Left renal pelvis (tissue), 4 donors: ENCODE data around the gene MPDU1. TPM values are rescaled to one million over a fixed set of nuclear protein-coding genes. Genes with fewer than 3 reads are reported as not detected.

ENCODE experiments used
- DNase-seq, 4 donors: peaks; one replicate each; pipeline ENCODE4 v3.0.0-alpha.2; 2013; ENCODE audit warnings: low read depth in 4 of 4, low spot score in 3 of 4
- polyA plus RNA-seq, 4 donors: library from polyadenylated mRNA; unstranded; fragments of 120-200 nt; gene quantifications; one replicate each; pipeline ENCODE4 v1.2.1, GENCODE V29; 2013; ENCODE audit not compliant: insufficient read length in 4 of 4

MPDU1 gene
- polyA plus RNA-seq: 100 to 1,000 TPM in 3 of 4 donors, 10 to 100 TPM in 1; 75.1 to 114 (median 112) TPM

GRCh38 chr17:7583253-7584109 lies at the start of gene MPDU1:
Gene MPDU1 (plus strand): TSS chr17:7583852. CDS start chr17:7583863, 11 bp downstream.
- peak; percentile 94 to 97 (median 96) for DNase-seq

GRCh38 chr17:7538050-7538449 lies 45.6 kb upstream of the MPDU1 start:
- no peak for DNase-seq

GRCh38 chr17:7538891-7539545 lies 44.6 kb upstream of the MPDU1 start:
- DNase-seq: no peak

GRCh38 chr17:7541074-7541621 lies 42.5 kb upstream of the MPDU1 start:
- DNase-seq: no peak

GRCh38 chr17:7544911-7545310 lies 38.7 kb upstream of the MPDU1 start:
- DNase-seq: no peak

GRCh38 chr17:7548585-7549400 lies 34.9 kb upstream of the MPDU1 start, which contains the start of gene TNFSF12:
Gene TNFSF12 (plus strand): TSS chr17:7549058. CDS start chr17:7549154, 96 bp downstream.
- DNase-seq: no peak

GRCh38 chr17:7549401-7550055 lies 34.1 kb upstream of the MPDU1 start:
- no peak for DNase-seq

- no peak for DNase-seq
Observed at GRCh38 chr17:7550344-7550743, 33.3 kb upstream of the MPDU1 start.

- no peak for DNase-seq
Observed at GRCh38 chr17:7551396-7551795, 32.3 kb upstream of the MPDU1 start.

- no peak for DNase-seq
Observed at GRCh38 chr17:7552621-7553051, 31.0 kb upstream of the MPDU1 start.

- DNase-seq: no peak
Observed at GRCh38 chr17:7553356-7553755, 30.3 kb upstream of the MPDU1 start.

GRCh38 chr17:7555320-7555948 lies 28.2 kb upstream of the MPDU1 start:
- no peak for DNase-seq

- no peak for DNase-seq
Observed at GRCh38 chr17:7556627-7557026, 27.0 kb upstream of the MPDU1 start.

- DNase-seq: no peak
Observed at GRCh38 chr17:7557147-7557764, 26.4 kb upstream of the MPDU1 start.

- DNase-seq: no peak
Observed at GRCh38 chr17:7557775-7558543, 25.7 kb upstream of the MPDU1 start.

- no peak for DNase-seq
Observed at GRCh38 chr17:7558544-7559319, 24.9 kb upstream of the MPDU1 start, which contains the start of gene TNFSF13. Gene TNFSF13 (plus strand): TSS chr17:7558750. CDS start chr17:7559040, 290 bp downstream.
